ENCODE results near the gene SLC20A1. TPM values are rescaled to one million over a fixed set of nuclear protein-coding genes. Genes with fewer than 3 reads are reported as not detected.

Gene SLC20A1
- total RNA-seq, 1 donor from 2014 or later: 114 TPM

DNA sequence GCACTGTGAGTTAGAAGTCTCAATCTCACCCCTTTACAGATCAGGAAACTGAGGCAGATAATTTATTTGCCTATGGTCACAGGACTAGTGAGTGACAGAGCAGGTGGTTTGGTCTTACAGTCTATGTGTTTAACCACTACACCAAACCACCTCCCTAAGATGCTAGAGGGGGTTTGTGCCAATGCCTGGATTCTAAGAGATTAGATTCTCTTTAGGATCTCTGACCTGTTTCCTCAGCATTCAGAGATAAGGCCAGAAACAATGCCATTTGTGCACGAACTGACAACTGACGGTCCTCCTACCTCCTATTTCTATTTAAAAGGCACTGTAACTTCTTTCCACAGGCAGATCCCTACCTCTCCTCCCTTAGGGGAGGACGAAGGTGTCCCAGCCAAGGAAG lies 2.3 kb upstream of the SLC20A1 start:
- Mint-ChIP-seq H3K4me1 (peaks cover 25% of the 10 kb centered on the region), H3K36me3 (ENCODE audit: low read depth) (peaks cover 5% of the 10 kb centered on the region), H3K4me3 (peak overlapping the region; percentile 89), H3K27ac (ENCODE audit: unreplicated experiment) (no peak overlapping the region), H3K9me3 (no peaks in the 10 kb centered on the region), H3K27me3 (ENCODE audit: low read depth) (peaks cover 21% of the 10 kb centered on the region)
- no peak for DNase-seq (ENCODE audit: low read depth, low spot score)
- TF ChIP-seq, protein P1, sequence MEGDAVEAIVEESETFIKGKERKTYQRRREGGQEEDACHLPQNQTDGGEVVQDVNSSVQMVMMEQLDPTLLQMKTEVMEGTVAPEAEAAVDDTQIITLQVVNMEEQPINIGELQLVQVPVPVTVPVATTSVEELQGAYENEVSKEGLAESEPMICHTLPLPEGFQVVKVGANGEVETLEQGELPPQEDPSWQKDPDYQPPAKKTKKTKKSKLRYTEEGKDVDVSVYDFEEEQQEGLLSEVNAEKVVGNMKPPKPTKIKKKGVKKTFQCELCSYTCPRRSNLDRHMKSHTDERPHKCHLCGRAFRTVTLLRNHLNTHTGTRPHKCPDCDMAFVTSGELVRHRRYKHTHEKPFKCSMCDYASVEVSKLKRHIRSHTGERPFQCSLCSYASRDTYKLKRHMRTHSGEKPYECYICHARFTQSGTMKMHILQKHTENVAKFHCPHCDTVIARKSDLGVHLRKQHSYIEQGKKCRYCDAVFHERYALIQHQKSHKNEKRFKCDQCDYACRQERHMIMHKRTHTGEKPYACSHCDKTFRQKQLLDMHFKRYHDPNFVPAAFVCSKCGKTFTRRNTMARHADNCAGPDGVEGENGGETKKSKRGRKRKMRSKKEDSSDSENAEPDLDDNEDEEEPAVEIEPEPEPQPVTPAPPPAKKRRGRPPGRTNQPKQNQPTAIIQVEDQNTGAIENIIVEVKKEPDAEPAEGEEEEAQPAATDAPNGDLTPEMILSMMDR (conservative IDR thresholded peaks at IDR 0.05): no peak

DNA sequence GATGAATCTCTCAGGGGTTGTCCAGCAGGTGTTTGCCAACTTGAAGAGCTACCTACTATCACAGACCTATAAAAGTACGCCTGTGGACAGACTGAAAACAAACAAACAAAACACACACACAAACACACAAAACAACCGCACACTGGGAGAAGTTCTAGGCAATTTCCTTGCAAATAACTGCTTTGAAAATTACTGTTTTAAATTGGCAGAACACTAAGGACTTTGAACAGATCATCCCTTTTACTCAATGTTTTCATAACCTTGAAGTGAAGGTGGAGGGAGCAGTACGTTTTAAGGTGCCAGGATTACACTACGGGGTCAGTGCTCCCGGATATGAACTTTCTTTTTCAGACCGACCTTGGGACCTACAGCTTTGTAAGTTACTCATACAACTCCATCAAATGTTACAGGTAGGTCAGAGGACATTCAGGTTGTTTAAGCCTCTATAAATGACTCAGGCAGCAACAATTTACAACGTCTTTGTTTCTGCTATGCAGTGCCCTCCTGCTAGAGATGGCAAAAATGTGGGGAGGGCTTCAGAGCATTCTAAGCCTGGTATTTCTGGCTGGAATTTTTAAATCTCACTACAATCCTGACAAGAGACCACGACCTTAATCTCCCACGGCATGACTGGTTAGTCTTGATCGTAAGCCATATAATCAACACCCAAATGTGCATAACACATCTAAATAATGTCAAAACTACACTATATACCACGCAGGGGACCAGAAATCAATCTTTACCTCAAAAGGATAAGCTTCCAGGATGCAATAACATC lies 1.4 kb upstream of the SLC20A1 start:
- peaks cover 11% of the 10 kb centered on the region for H3K36me3 Mint-ChIP-seq (ENCODE audit: low read depth)
- TF ChIP-seq, protein P1 (conservative IDR thresholded peaks at IDR 0.05): no peak
- H3K27ac Mint-ChIP-seq (ENCODE audit: unreplicated experiment): no peak overlapping the region
- H3K4me3 Mint-ChIP-seq: peak overlapping the region; percentile 89
- peaks cover 21% of the 10 kb centered on the region for H3K27me3 Mint-ChIP-seq (ENCODE audit: low read depth)
- H3K4me1 Mint-ChIP-seq: peaks cover 34% of the 10 kb centered on the region
- H3K9me3 Mint-ChIP-seq: no peaks in the 10 kb centered on the region
- DNase-seq (ENCODE audit: low read depth, low spot score): no peak

DNA sequence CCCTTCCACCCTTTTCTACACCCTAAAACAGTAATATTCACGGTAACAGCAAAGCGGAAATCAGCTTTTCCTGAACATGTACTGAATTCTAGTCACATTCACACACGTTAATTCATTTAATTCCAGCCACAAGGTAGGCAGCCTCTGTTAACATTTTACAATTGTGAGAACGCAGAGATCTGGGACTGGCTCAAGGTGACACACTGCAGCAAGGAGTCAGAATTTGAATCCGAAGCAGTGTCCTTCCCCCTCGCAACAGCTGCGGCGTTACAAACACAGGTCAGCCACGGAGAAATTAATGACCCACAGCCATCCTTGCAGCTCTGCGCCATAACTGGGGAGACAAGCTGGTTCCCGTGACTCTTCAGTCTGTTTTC lies 818 bp upstream of the SLC20A1 start:
- H3K27ac Mint-ChIP-seq (ENCODE audit: unreplicated experiment): no peak overlapping the region
- H3K4me3 Mint-ChIP-seq: peak overlapping the region; percentile 89
- H3K4me1 Mint-ChIP-seq: peaks cover 34% of the 10 kb centered on the region
- H3K36me3 Mint-ChIP-seq (ENCODE audit: low read depth): peaks cover 15% of the 10 kb centered on the region
- peak; percentile 14 for DNase-seq (ENCODE audit: low read depth, low spot score)
- TF ChIP-seq, protein P1 (conservative IDR thresholded peaks at IDR 0.05): no peak
- H3K9me3 Mint-ChIP-seq: no peaks in the 10 kb centered on the region
- H3K27me3 Mint-ChIP-seq (ENCODE audit: low read depth): peaks cover 21% of the 10 kb centered on the region

DNA sequence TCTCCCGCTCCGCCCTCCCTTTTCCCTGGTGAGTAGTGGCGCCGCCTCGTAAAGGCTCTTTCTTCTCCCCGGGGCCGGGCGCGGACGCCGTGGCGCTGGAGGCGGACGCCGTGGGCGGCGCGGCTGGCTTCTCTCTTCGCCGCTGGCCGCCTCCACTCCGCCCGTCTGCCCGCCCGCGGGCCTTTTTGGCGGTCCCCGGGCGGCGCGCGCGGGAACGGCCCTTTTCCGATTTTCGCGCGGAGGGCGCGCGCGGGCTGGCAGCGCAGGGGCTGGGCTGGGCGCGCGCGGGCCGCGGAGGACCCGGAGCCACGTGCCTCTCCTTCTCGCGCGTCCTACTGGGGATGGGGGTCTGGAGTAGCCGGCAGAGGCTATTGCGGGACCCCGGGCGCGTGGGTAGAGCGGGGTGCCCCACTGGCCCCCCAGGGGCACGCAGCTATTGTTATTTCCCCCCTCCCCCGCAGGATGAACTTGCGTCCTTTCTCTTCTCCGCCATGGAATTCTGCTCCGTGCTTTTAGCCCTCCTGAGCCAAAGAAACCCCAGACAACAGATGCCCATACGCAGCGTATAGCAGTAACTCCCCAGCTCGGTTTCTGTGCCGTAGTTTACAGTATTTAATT lies 472 bp downstream of the SLC20A1 start:
- Mint-ChIP-seq H3K4me3 (peak overlapping the region; percentile 95), H3K27ac (ENCODE audit: unreplicated experiment) (peak overlapping the region; percentile 96), H3K27me3 (ENCODE audit: low read depth) (peaks cover 21% of the 10 kb centered on the region), H3K4me1 (peaks cover 40% of the 10 kb centered on the region), H3K36me3 (ENCODE audit: low read depth) (peaks cover 19% of the 10 kb centered on the region), H3K9me3 (no peaks in the 10 kb centered on the region)
- peak; percentile 48 for DNase-seq (ENCODE audit: low read depth, low spot score)
- TF ChIP-seq, protein P1 (conservative IDR thresholded peaks at IDR 0.05): no peak

DNA sequence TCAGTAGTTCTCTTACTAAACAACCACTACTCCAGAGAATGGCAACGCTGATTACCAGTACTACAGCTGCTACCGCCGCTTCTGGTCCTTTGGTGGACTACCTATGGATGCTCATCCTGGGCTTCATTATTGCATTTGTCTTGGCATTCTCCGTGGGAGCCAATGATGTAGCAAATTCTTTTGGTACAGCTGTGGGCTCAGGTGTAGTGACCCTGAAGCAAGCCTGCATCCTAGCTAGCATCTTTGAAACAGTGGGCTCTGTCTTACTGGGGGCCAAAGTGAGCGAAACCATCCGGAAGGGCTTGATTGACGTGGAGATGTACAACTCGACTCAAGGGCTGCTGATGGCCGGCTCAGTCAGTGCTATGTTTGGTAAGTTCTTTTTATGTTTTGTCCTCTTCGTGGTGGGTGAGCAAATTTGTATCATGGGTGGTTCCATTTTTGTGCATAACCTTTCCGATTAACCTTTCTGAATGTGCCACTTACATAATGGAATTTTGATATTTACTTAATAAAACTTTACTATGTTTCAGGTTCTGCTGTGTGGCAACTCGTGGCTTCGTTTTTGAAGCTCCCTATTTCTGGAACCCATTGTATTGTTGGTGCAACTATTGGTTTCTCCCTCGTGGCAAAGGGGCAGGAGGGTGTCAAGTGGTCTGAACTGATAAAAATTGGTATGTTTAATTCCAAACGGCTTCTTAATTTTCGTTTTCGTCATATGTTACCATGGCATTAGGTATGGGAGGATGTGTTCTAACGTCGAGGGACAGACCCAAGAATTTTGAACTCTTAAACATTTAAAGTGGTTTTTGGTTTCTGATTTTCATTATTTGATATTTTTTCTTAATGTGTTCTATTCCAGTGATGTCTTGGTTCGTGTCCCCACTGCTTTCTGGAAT lies 1.3 kb downstream of the SLC20A1 start:
- Mint-ChIP-seq H3K27ac (ENCODE audit: unreplicated experiment) (peak overlapping the region; percentile 97), H3K4me3 (peak overlapping the region; percentile 95), H3K36me3 (ENCODE audit: low read depth) (peaks cover 21% of the 10 kb centered on the region), H3K4me1 (peaks cover 45% of the 10 kb centered on the region), H3K27me3 (ENCODE audit: low read depth) (peaks cover 21% of the 10 kb centered on the region), H3K9me3 (no peaks in the 10 kb centered on the region)
- peak; percentile 14 for DNase-seq (ENCODE audit: low read depth, low spot score)
- TF ChIP-seq, protein P1 (conservative IDR thresholded peaks at IDR 0.05): no peak
